ENCODE measurements around the gene DCAF4.

The DCAF4 gene

GRCh38 chr14:72898448-72898847 is 27.8 kb upstream of the DCAF4 start:
- no peak for DNase-seq

GRCh38 chr14:72901361-72901760 is 24.9 kb upstream of the DCAF4 start:
- no peak for DNase-seq

GRCh38 chr14:72902801-72903530 is 23.3 kb upstream of the DCAF4 start:
- no peak for DNase-seq

GRCh38 chr14:72903716-72904115 is 22.5 kb upstream of the DCAF4 start:
- DNase-seq, result no peak

- DNase-seq, result no peak
Measured at GRCh38 chr14:72904218-72904617, 22.0 kb upstream of the DCAF4 start.

GRCh38 chr14:72904840-72905561 is 21.3 kb upstream of the DCAF4 start:
- DNase-seq, result peak; percentile 57

GRCh38 chr14:72906316-72906715 is 19.9 kb upstream of the DCAF4 start:
- peak; percentile 96 for DNase-seq

- no peak for DNase-seq
Measured at GRCh38 chr14:72906879-72907278, 19.4 kb upstream of the DCAF4 start.

GRCh38 chr14:72907886-72908285 is 18.4 kb upstream of the DCAF4 start:
- DNase-seq, result no peak

GRCh38 chr14:72909163-72909562 is 17.1 kb upstream of the DCAF4 start:
- DNase-seq, result no peak

GRCh38 chr14:72913809-72914208 is 12.5 kb upstream of the DCAF4 start:
- DNase-seq, result no peak

- peak; percentile 58 for DNase-seq
Measured at GRCh38 chr14:72916174-72916573, 10.1 kb upstream of the DCAF4 start.

- no peak for DNase-seq
Measured at GRCh38 chr14:72917094-72917802, 9.0 kb upstream of the DCAF4 start.

- DNase-seq, result no peak
Measured at GRCh38 chr14:72920008-72920407, 6.3 kb upstream of the DCAF4 start.

GRCh38 chr14:72921396-72921795 is 4.9 kb upstream of the DCAF4 start:
- no peak for DNase-seq

GRCh38 chr14:72924337-72924736 is 1.9 kb upstream of the DCAF4 start:
- no peak for DNase-seq

GRCh38 chr14:72925171-72925759 is 999 bp upstream of the DCAF4 start:
- no peak for DNase-seq

GRCh38 chr14:72925815-72926291 is 411 bp upstream of the DCAF4 start:
- no peak for DNase-seq

- DNase-seq, result no peak
Measured at GRCh38 chr14:72928872-72929271, 2.6 kb downstream of the DCAF4 start.

- no peak for DNase-seq
Measured at GRCh38 chr14:72929316-72930080, 3.2 kb downstream of the DCAF4 start.

- DNase-seq, result no peak
Measured at GRCh38 chr14:72932893-72933292, 6.6 kb downstream of the DCAF4 start.

GRCh38 chr14:72939630-72940029 is 13.4 kb downstream of the DCAF4 start:
- no peak for DNase-seq

All from kidney glomerular epithelial cell (primary cell).